HuH-7.5 (cell line): ENCODE results near the gene PCID2.

Experiments
- DNase-seq: peaks from one replicate; pipeline ENCODE4 v3.0.0; 2011; ENCODE audit warnings: low spot score

Gene PCID2

DNA sequence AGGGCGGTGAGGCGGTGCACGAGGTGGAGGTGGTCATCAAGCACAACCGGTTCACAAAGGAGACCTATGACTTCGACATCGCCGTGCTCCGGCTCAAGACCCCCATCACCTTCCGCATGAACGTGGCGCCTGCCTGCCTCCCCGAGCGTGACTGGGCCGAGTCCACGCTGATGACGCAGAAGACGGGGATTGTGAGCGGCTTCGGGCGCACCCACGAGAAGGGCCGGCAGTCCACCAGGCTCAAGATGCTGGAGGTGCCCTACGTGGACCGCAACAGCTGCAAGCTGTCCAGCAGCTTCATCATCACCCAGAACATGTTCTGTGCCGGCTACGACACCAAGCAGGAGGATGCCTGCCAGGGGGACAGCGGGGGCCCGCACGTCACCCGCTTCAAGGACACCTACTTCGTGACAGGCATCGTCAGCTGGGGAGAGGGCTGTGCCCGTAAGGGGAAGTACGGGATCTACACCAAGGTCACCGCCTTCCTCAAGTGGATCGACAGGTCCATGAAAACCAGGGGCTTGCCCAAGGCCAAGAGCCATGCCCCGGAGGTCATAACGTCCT is 59.4 kb downstream of the PCID2 start:
- no peak for DNase-seq

DNA sequence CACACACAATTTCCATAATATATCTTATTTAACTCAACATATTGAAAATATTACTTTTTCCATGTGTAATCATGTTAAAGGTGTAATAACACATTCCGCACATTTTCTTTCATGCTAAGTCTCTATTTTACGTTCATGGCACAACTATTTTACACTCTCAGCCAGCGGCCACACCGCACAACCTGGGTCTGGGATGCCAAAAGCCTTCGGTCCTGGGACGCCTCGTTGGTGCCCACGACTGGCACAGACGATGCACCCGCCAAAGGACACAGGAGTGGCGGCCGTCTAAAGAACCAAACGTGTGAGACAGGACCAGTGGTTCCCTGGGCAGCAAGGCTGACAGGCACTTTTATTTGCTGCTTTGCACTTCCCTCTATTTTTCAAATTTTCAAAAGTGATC is 60.1 kb downstream of the PCID2 start:
- DNase-seq, result no peak

DNA sequence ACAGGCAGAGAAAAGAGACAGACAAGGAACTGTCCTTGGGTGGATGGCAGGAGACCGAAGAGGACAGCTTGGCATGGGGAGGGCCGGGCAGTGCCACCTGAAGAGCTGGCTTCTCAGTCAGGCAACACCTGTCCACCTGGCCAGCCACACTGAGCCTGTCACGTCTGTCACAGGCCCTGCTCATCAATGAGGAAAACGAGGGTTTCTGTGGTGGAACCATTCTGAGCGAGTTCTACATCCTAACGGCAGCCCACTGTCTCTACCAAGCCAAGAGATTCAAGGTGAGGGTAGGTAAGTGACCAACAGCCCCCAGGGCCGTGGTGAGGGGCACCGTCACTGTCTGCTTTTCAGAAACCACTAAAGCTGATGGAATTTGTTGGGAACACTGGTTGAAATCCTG is 61.3 kb downstream of the PCID2 start:
- no peak for DNase-seq

DNA sequence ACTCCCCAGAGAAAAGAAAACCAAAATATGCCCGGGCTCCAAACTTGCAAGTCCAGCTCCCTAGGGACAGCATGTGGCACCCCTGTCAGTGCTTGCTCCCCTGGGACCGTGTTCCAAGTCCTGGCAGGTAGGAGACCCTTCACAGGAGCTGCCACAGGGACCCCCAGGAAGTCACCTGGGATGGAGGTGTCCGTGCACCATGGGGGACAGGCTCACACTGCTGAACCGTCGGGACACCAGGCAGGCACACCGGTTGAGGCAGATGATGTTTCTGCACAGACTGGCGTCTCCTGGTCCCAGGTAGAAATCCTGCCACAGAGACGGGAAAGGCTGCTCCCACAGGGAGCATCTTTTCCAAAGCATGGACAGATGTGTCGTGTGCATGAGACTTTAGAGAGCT is 61.7 kb downstream of the PCID2 start:
- no peak for DNase-seq

DNA sequence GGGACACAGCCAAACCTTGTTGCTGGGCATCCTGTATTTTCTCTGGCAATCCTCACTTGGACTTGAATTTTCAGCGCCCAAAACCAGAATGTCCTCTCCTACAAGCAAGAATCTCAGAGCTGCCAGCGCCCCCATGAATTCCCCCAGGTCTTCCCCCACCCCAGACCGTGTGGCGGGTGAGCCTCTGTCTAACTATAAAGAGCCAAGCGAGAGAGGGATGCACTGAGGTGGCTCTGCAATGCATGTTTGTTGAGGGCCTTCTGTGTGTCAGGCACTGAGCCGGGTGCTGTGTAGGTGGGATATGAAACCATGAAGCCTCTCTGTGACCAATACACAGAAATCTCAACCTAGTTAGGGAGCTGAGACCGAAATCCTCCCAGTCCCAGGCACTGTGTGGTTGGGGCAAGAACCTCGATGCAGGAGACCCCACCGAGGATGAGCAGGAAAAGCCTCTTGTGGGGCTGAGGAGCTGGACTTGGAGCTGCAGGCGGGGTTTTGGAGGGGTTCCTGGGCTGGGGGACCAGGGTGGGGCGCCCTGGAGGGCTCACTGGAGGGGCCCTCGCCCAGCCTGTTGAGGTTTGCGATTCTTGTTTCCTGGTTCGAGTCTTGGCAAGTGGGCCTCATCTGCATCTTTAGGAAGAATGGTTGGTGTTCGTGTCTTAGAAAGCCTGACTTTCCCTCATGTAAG is 62.4 kb downstream of the PCID2 start:
- no peak for DNase-seq

DNA sequence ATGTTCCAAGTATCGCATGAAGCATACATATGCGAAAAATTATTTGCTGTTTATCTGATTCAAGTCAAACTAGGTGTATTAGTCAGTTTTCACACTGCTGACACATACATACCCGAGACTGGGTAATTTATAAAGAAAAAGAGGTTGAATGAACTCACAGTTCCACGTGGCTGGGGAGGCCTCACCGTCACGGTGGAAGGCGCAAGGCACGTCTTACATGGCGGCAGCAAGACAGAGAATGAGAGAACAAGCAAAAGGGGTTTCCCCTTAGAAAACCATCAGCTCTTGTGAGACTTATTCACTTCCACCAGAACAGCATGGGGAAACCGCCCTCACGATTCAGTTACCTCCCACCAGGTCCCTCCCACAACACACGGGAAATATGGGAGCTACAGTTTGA is 63.0 kb downstream of the PCID2 start:
- DNase-seq, result no peak

DNA sequence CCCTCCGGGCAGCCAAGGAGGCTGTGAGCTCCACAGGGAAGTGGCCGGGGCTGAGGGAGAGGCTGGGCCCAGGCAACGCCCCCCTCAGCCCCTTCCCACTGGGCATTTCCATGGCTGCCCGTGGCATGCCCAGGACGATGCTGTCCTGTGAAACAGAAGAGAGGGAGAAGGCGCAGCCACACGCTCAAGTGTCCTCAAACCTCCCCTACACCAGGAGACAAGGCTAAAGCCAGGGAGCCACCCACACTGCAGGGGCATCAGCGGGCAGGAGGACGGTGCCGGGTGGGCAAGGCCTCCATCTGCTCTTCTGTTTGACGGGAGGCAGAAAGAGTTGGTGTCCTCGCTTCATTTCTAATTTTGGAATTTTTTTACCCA is 64.2 kb downstream of the PCID2 start:
- no peak for DNase-seq

DNA sequence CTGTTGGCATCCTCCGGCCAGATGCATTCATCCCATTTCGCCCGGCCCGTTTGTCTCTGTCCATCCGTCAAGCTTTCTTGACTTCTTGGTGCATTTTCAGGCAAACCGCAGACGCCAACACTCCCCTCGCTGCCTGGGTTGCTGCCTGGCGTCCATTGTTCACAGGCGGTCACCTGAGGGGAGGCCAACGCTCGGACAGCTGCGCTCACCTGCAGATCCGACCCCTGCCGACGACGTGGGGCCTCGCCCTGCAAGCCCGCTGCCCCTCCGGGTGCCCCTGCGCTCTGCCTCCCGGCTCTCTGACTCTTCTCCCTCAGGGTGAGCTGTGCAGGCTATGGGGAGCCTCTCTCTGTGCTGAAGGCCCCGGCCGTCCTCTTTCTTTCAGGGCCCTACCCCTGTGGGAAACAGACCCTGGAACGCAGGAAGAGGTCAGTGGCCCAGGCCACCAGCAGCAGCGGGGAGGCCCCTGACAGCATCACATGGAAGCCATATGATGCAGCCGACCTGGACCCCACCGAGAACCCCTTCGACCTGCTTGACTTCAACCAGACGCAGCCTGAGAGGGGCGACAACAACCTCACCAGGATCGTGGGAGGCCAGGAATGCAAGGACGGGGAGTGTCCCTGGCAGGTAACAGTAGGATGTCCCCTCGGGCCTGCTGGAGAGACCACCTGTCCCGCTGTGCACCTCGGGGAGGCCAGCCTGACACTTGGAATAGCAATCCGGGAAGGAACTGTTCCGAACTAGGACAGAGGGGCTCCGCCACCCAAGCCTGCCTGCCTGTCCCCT is 64.8 kb downstream of the PCID2 start:
- no peak for DNase-seq

DNA sequence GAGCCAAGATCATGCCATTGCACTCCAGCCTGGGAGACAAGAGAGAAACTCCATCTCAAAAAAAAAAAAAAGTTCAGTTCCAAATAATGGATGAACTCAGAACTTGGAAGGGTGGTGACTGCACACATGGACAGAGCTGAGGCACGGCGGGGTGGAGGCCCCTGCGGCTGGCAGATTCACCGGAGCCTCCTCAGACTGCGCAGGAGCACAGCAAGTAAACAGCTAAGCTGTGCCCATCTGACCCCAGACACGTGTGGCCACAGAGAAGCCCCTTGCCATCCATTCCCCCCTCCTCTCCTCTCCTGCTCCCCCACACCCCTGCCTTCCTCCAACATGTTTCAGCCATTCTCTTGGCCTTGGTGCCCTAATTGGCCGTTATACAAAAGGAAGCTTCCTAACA is 65.6 kb downstream of the PCID2 start:
- DNase-seq, result no peak

DNA sequence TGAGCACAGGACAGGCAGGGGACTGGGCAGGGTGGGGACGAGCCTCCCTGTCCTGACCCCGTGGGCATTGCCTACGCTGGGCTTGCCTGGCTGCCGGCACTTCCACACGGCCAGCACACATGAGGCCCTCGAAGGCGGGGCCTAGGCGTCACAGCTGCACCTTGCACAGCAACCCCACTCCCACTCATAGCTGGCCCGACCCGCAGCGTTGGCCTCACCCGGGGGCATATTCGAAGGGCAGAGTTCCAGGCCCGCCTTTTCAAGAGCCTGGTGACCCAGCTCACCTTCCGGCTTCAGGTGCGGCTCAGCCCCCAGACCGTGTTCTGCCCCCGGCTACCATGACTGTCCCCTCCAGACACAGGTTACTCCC is 66.9 kb downstream of the PCID2 start:
- no peak for DNase-seq

DNA sequence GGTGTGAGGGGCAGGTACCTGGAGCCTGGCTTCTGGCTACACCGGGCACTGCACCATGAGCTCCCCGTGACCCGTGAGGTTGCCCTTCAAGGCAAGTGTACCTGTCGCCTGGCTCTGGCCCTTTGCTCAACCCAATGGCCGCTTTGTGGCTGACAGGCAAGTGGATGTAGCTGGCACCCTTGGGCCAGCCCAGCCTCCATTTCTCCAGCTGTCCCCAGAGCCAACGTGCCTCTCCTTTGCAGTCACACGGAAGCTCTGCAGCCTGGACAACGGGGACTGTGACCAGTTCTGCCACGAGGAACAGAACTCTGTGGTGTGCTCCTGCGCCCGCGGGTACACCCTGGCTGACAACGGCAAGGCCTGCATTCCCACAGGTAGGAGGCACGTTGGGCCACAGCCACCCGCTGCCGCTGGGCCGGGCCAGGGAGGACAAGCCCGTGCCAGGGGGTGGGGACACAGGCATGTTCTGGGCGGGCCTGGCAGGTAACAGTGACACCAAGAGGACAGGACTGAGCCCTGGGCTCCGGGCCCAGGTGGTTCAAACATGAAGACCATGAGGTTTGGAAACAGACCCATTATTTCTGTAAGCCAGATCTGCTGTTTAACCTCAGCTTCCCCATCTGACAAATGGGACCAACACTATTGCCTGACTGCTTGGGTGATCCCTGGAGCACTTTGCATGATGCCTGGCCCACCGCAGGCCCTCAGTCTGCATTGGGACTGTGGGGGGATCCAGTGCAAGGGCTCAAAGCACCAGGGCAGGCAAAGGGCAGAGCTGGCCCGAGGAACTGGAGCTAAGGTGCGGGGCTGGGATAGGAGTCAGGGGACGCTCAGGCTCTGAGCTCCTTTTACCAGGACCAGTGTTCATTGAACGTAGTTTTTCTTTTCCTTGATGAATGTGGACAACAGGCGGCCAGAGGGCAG is 67.5 kb downstream of the PCID2 start:
- no peak for DNase-seq

DNA sequence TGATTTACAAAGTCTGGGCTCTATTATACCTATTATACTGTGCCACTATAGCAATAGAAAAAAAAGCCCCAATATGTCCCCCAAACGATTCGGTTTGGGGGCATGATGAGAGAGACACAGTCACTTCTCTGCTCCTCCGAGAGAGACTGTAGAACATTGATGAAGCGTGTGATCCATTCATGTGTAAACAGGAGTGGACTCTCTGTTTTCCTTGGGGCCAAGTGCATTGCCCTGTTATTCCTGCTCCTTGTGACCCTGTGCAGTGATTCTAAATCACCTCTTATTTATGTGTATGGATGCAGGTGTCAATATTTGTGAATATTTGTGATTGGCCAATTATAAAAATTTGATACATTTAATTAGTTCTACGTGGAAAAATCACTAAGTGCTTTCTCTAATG is 68.9 kb downstream of the PCID2 start:
- DNase-seq, result no peak

DNA sequence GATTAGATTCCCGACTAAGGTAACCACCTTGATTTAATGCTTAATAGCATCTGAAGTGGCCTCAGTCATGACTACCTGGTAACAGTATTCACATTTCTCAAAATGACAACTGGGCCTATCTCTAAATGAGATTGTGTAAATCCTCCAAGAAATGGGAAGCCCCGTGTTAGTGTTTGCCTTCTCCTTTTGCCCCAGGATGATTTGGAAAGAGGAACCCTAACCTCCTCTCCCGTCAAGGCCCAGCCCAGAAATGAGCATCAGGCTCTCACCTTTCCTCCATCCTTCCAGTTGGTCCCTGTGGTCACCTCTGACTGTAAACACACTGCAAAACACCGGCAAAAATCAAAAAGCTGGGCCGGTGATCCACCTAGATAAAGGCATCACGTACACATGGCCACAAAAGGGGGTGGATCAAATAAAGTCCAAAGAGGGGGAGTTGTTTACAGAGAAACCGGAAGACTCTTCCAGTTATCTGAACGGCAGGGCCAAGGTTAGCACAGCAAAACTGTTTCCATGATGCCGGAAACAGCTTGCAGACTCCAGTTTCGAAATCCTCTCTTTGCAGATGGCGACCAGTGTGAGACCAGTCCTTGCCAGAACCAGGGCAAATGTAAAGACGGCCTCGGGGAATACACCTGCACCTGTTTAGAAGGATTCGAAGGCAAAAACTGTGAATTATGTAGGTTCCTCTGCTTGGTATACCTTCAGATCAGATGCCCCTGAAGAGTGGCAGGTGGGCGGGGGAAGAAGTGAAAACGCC is 69.5 kb downstream of the PCID2 start:
- no peak for DNase-seq

DNA sequence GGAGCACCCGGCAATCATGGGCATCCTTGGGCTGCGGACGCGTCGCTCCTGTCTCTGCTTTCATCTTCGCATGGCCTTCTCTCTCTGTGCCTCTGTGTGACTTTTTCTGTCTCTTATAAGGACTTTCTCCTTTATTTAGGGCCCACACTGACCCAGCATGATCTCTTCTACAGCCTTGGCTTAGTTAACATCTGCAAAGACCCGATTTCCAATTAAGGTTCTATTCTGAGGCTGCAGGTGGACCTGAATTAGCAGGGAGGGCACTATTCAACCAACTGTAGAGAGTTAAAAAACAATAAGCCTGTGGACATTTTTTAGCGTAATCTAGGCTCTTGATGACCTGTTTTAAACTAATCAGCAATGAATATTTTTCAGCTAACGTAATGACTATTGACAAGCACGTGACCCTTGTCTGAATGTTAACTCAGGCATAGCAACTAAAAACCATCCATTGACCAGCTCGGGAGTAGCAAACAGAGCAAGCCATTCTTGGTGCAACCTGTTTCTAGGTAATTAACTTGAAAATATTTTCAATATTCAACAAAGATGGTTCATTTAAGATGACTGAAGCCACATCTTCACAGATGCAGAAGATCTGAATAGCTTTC is 70.7 kb downstream of the PCID2 start:
- no peak for DNase-seq

DNA sequence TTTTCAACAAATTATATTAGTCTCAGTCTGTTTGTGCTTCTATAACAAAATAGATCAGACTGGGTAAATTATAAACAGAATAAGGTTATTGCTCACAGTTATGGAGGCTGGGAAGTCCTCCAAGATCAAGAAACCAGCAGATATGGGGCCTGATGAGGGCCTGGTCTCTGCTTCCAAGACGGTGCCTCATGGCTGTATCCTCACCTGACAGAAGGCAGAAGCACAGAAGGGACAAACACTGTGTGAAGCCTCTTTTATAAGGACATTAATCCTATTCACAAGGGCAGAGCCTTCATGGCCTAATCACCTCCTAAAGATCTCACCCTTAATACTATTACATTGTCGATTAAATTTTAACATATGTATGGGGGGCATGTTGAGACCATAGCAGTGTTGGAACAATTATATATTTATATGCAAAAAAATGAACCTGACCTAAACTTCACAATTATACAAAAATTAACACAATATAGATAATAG is 73.1 kb downstream of the PCID2 start:
- no peak for DNase-seq

DNA sequence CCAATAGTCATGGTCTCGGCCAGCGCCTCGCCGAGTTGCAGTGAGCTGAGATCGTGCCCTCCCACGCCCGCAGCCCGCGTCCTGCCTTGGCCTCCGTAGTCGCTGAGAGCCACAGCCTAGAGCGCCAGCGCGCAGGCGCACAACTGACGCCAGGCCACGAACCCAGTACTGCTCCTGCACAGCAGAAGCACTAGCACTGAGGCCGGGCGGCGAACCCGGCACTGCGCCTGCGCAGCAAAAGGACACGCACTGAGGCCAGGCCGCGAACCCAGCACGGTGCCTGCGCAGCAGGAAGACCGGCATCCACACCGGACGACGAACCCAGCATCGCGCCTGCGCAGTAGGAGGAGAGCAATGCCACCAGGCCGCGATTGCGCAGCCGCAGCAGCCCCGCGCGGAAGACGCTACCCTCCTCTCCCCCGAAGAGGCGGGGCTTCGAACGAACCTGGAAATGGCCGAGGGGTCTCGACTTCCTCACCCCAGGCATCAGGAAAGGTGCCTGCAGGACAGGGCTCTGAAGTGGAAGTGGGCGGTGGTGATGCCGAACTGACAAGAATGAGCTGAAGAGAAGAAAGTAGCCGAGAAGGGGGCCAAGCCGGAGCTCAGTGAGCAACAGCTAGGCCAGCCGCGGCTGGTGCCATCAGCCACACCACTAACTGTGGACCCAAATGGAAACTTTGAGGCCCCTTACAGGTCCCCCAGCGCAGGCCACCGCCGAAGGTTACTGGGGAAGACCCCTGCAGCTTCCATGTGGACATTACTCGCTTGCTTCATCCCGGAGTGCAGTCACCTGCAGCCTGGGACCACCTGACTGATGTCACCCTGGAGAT is 78.3 kb downstream of the PCID2 start:
- DNase-seq, result no peak

DNA sequence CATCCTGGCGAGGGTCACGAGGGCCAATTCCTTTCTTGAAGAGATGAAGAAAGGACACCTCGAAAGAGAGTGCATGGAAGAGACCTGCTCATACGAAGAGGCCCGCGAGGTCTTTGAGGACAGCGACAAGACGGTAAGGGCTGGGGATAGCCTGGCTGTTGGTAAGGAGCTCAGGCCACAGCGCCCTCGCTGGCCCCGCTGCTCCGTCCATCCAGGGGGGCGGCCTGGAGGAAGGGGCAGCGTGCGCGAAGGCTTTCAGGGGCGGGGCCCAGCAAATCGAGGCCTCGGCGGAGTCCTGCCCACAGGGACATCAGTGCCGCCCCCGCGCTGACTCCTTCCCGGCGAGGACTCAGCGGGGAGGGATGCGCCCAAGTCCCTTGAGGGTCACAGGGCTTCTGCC is 79.0 kb downstream of the PCID2 start:
- no peak for DNase-seq
